ENCODE results near the gene IL15RA. TPM values are rescaled to one million over a fixed set of nuclear protein-coding genes. Genes with fewer than 3 reads are reported as not detected.
"Not testable (repeated sequence)": the region's sequence is repeated elsewhere in the genome, so short reads cannot be mapped to it uniquely, and the experiment has no call there.

The IL15RA gene
- total and polyA plus RNA-seq, 2 experiments from 2014 or later: 4.0 to 7.0 TPM

- Histone ChIP-seq H3K79me2 (ENCODE audit: insufficient read depth) (no peaks in the 10 kb centered on the region), H3F3A (ENCODE audit: insufficient read depth) (no peaks in the 10 kb centered on the region), H3K27me3 (replicated peaks; ENCODE audit: insufficient read depth) (no peaks in the 10 kb centered on the region), H4K20me1 (ENCODE audit: insufficient read depth) (no peaks in the 10 kb centered on the region), H3K9me2 (ENCODE audit: insufficient read depth) (no peaks in the 10 kb centered on the region), H3K36me3 (ENCODE audit: low read depth) (no peaks in the 10 kb centered on the region), H3K27ac (no peak overlapping the region), H3K4me3 (no peak overlapping the region), H3K9me3 (ENCODE audit: low read depth) (no peaks in the 10 kb centered on the region), H2AFZ (no peak overlapping the region), H3K4me2 (ENCODE audit: unreplicated experiment) (no peak overlapping the region), H3K4me1 (ENCODE audit: insufficient read depth) (no peaks in the 10 kb centered on the region), H3K9ac (no peak overlapping the region)
- DNase-seq: no peak
- WGBS, 2 experiments (ENCODE audit: low coverage in 1 of 2, low lambda C conversion rate in 2 of 2, missing lambda C conversion rate in 2 of 2): 83 to 85% methylated on average over 7 of the region's 7 CpGs
- in situ Hi-C loops (cut with MboI): no loop called here
- TF ChIP-seq EZH2phosphoT487 (IDR thresholded peaks at IDR 0.05; ENCODE audit: insufficient read depth, low read depth) (no peak), EZH2 (IDR thresholded peaks at IDR 0.05; ENCODE audit: insufficient read depth, poor library complexity, severe bottlenecking) (no peak)
These were observed 14.3 kb downstream of the IL15RA start for GRCh38 chr10:5963071-5963470.

DNA sequence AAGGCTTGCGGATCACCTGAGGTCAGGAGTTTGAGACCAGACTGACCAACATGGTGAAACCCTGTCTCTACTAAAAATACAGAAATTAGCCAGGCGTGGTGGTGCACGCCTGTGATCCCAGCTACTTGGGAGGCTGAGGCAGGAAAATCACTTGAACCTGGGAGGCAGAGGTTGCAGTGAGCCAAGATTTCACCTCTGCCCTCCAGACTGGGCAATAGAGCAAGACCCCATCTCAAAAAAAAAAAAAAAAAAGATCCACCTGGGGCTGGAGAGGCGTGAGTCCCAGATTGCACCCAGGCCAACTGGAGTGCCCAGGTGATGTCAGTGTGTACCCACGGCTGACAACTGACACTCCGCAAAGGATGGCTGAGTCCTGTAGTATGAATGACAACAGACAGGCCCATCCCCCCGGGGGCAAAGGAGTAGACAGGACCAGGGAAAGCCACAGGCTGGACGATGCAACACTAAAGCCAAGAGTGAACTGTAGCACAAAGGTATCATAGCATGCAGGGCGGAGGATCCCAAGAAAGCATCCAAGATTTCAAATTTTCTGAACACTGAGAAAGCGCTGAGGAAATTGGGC lies 14.9 kb downstream of the IL15RA start:
- not testable (repeated sequence) for H3K36me3 ChIP-seq (ENCODE audit: low read depth)

DNA sequence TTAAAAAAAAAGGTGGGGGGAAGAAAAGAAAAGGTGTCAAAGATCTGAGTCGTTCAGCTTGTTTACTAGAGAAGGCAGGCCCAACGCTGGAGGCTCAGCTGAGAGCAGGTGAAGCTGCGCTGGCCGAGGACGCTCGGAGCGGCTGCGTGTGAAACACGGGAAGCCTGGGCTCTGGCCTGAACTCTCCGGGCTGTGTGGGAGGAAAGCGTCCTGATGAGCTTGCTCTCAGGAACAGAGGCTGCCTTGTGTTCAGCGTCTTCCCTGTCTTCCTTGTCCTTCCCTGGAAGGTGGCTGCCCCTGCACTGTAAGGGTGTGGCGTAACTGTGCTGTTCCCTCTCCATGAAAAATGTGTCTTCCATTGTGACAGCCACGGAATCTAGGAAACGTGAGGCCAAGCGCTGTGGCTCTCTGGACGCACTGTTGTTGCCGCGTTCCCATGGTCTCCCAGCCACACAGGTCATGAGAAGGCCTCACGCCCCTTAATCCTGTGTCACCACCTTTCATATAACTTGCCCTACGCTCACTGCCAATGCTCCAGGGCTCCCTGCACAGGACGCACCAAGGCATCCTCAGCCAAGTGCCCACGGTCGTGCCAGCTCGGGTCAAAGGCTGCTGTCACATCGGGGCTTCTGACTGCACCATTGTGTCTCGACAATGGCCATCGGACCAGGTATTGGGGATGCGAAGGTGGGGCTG lies 15.8 kb downstream of the IL15RA start:
- Histone ChIP-seq H3K36me3 (ENCODE audit: low read depth) (no peaks in the 10 kb centered on the region), H3K4me3 (no peak overlapping the region), H3K9ac (no peak overlapping the region), H3F3A (ENCODE audit: insufficient read depth) (no peaks in the 10 kb centered on the region), H3K27me3 (replicated peaks; ENCODE audit: insufficient read depth) (no peaks in the 10 kb centered on the region), H2AFZ (no peak overlapping the region), H3K9me3 (ENCODE audit: low read depth) (no peaks in the 10 kb centered on the region), H3K79me2 (ENCODE audit: insufficient read depth) (no peaks in the 10 kb centered on the region), H3K4me1 (ENCODE audit: insufficient read depth) (no peaks in the 10 kb centered on the region), H3K4me2 (ENCODE audit: unreplicated experiment) (no peak overlapping the region), H3K27ac (no peak overlapping the region), H4K20me1 (ENCODE audit: insufficient read depth) (no peaks in the 10 kb centered on the region), H3K9me2 (ENCODE audit: insufficient read depth) (no peaks in the 10 kb centered on the region)
- 89 to 91% methylated on average over 29 of the region's 29 CpGs for WGBS, 2 experiments (ENCODE audit: low coverage in 1 of 2, low lambda C conversion rate in 2 of 2, missing lambda C conversion rate in 2 of 2)
- TF ChIP-seq EZH2phosphoT487 (IDR thresholded peaks at IDR 0.05; ENCODE audit: insufficient read depth, low read depth) (no peak), EZH2 (IDR thresholded peaks at IDR 0.05; ENCODE audit: insufficient read depth, poor library complexity, severe bottlenecking) (no peak)
- in situ Hi-C loops (cut with MboI): no loop called here
- DNase-seq: no peak

More for the DNA sequence above, 14.9 kb downstream of the IL15RA start:
- H2AFZ ChIP-seq; H3K27me3 ChIP-seq (replicated peaks; ENCODE audit: insufficient read depth); H3K4me2 ChIP-seq (ENCODE audit: unreplicated experiment); H3K9me2 ChIP-seq (ENCODE audit: insufficient read depth); H3F3A ChIP-seq (ENCODE audit: insufficient read depth); H3K27ac ChIP-seq; DNase-seq; H3K9ac ChIP-seq; H3K4me3 ChIP-seq; H4K20me1 ChIP-seq (ENCODE audit: insufficient read depth); H3K79me2 ChIP-seq (ENCODE audit: insufficient read depth); H3K9me3 ChIP-seq (ENCODE audit: low read depth); H3K4me1 ChIP-seq (ENCODE audit: insufficient read depth); in situ Hi-C loops (cut with MboI): not testable (repeated sequence)
- WGBS, 2 experiments (ENCODE audit: low coverage in 1 of 2, low lambda C conversion rate in 2 of 2, missing lambda C conversion rate in 2 of 2): 86 to 90% methylated on average over 10 of the region's 10 CpGs

DNA sequence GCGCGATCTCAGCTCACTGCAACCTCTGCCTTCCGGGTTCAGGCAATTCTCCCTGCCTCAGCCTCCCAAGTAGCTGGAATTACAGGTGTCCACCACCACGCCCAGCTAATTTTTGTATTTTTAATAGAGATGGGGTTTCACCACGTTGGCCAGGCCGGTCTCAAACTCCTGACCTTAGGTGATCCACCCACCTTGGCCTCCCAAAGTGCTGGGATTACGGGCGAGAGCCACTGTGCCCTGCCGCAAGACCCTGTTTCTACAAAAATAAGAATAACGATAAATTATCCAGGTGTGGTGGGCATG lies 16.4 kb downstream of the IL15RA start:
- 91 to 99% methylated on average over 10 of the region's 10 CpGs for WGBS, 2 experiments (ENCODE audit: low coverage in 1 of 2, low lambda C conversion rate in 2 of 2, missing lambda C conversion rate in 2 of 2)
- H3K4me3 ChIP-seq; H2AFZ ChIP-seq; H4K20me1 ChIP-seq (ENCODE audit: insufficient read depth); H3K4me2 ChIP-seq (ENCODE audit: unreplicated experiment); H3K4me1 ChIP-seq (ENCODE audit: insufficient read depth); H3K9me3 ChIP-seq (ENCODE audit: low read depth); H3K36me3 ChIP-seq (ENCODE audit: low read depth); in situ Hi-C loops (cut with MboI); H3K9me2 ChIP-seq (ENCODE audit: insufficient read depth); H3K9ac ChIP-seq; DNase-seq; H3K27me3 ChIP-seq (replicated peaks; ENCODE audit: insufficient read depth); H3F3A ChIP-seq (ENCODE audit: insufficient read depth); H3K27ac ChIP-seq; H3K79me2 ChIP-seq (ENCODE audit: insufficient read depth): not testable (repeated sequence)
